ENCODE measurements around the gene DLGAP1. TPM values are rescaled to one million over a fixed set of nuclear protein-coding genes. Genes with fewer than 3 reads are reported as not detected.
A peak's percentile ranks its signal among the peaks of the same experiment; 100 is the strongest.

The DLGAP1 gene
- total and polyA plus RNA-seq, 2 of the 13 experiments (the other 11 are each of a cell fraction or from before 2014, with no cell fraction given) = 0.01 TPM; not detected in 1

DNA sequence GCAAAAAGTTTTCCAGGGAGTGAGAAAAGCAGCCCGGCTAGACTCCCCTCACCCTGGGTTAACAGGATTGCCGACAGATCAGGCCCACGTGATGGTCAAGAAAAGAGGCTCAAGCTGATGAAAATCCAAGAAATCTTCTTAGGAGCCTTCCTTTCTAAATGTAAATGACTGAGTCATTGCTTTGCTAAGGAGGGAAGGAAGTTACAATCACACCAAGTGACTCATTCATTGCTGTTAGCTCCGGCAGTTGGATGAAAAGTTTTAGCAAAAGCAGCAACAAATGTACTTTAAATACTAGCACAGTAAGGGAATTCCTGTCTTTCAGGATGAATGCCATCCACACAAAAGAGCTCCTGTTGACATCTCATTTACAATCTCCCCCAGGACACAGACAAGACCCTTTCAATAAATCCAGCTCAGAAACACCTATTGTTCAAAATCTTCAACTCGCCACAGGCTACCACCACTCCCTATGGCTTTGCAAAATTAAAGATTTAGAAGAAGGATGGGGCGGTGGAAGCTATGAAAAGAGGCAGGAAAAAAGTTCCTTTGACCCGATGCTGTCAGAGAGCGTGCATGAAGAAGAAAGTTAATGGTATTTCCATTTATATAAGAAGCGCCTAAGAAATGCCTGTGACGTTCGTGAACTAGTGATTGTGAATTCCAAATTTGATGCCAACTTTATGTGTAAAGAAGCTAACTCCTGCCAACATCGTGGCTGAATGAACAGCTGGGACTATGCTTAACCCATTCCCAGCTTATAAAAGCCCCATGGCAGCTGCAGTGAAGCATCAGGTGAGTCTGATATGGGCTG is 851.5 kb downstream of the DLGAP1 start (continued):
- TF ChIP-seq NFIB (CRISPR knock-in tag; IDR thresholded peaks at IDR 0.05; ENCODE audit: borderline replicate concordance) = no peak
- TF ChIP-seq ZFP41 (CRISPR knock-in tag; IDR thresholded peaks at IDR 0.05; ENCODE audit: borderline replicate concordance) = no peak
- no peak for TF ChIP-seq PTBP1 (IDR thresholded peaks at IDR 0.05; ENCODE audit: low read depth, low read length, poor library complexity, severe bottlenecking)
- TF ChIP-seq SPEN (CRISPR knock-in tag; IDR thresholded peaks at IDR 0.05; ENCODE audit: low read depth) = no peak
- TF ChIP-seq, protein P1, sequence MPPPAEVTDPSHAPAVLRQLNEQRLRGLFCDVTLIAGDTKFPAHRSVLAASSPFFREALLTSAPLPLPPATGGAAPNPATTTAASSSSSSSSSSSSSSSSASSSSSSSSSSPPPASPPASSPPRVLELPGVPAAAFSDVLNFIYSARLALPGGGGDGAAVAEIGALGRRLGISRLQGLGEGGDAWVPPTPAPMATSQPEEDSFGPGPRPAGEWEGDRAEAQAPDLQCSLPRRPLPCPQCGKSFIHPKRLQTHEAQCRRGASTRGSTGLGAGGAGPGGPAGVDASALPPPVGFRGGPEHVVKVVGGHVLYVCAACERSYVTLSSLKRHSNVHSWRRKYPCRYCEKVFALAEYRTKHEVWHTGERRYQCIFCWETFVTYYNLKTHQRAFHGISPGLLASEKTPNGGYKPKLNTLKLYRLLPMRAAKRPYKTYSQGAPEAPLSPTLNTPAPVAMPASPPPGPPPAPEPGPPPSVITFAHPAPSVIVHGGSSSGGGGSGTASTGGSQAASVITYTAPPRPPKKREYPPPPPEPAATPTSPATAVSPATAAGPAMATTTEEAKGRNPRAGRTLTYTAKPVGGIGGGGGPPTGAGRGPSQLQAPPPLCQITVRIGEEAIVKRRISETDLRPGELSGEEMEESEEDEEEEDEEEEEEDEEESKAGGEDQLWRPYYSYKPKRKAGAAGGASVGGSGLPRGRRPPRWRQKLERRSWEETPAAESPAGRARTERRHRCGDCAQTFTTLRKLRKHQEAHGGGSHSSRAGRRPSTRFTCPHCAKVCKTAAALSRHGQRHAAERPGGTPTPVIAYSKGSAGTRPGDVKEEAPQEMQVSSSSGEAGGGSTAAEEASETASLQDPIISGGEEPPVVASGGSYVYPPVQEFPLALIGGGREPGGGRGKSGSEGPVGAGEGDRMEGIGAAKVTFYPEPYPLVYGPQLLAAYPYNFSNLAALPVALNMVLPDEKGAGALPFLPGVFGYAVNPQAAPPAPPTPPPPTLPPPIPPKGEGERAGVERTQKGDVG (CRISPR knock-in tag; IDR thresholded peaks at IDR 0.05; ENCODE audit: borderline replicate concordance) = no peak
- no peak for TF ChIP-seq ZNF781 (CRISPR knock-in tag; IDR thresholded peaks at IDR 0.05; ENCODE audit: borderline replicate concordance, not compliant biosample characterization)
- TF ChIP-seq ZMYM4 (CRISPR knock-in tag; IDR thresholded peaks at IDR 0.05) = no peak
- no peak for TF ChIP-seq IKZF4 (CRISPR knock-in tag; IDR thresholded peaks at IDR 0.05; ENCODE audit: borderline replicate concordance, low read depth, not compliant biosample characterization)
- no peak for TF ChIP-seq CREM (IDR thresholded peaks at IDR 0.05)
- TF ChIP-seq CREM (CRISPR knock-in tag; IDR thresholded peaks at IDR 0.05) = no peak
- TF ChIP-seq ZFP62 (CRISPR knock-in tag; IDR thresholded peaks at IDR 0.05) = no peak
- TF ChIP-seq ZBTB3 (CRISPR knock-in tag; IDR thresholded peaks at IDR 0.05; ENCODE audit: borderline replicate concordance, low read depth) = no peak
- TF ChIP-seq SRSF4 (IDR thresholded peaks at IDR 0.05; ENCODE audit: low read depth, low read length, poor library complexity, severe bottlenecking) = no peak
- TF ChIP-seq STAG1 (CRISPR knock-in tag; IDR thresholded peaks at IDR 0.05) = no peak
- no peak for TF ChIP-seq FOXA1 (IDR thresholded peaks at IDR 0.05)
- peak; percentile 28; the same call in 1 of the 2 replicates for TF ChIP-seq FOXA1 (CRISPR knock-in tag; IDR thresholded peaks at IDR 0.05)
- TF ChIP-seq, protein P2, sequence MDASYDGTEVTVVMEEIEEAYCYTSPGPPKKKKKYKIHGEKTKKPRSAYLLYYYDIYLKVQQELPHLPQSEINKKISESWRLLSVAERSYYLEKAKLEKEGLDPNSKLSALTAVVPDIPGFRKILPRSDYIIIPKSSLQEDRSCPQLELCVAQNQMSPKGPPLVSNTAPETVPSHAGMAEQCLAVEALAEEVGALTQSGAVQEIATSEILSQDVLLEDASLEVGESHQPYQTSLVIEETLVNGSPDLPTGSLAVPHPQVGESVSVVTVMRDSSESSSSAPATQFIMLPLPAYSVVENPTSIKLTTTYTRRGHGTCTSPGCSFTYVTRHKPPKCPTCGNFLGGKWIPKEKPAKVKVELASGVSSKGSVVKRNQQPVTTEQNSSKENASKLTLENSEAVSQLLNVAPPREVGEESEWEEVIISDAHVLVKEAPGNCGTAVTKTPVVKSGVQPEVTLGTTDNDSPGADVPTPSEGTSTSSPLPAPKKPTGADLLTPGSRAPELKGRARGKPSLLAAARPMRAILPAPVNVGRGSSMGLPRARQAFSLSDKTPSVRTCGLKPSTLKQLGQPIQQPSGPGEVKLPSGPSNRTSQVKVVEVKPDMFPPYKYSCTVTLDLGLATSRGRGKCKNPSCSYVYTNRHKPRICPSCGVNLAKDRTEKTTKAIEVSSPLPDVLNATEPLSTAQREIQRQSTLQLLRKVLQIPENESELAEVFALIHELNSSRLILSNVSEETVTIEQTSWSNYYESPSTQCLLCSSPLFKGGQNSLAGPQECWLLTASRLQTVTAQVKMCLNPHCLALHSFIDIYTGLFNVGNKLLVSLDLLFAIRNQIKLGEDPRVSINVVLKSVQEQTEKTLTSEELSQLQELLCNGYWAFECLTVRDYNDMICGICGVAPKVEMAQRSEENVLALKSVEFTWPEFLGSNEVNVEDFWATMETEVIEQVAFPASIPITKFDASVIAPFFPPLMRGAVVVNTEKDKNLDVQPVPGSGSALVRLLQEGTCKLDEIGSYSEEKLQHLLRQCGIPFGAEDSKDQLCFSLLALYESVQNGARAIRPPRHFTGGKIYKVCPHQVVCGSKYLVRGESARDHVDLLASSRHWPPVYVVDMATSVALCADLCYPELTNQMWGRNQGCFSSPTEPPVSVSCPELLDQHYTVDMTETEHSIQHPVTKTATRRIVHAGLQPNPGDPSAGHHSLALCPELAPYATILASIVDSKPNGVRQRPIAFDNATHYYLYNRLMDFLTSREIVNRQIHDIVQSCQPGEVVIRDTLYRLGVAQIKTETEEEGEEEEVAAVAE (CRISPR knock-in tag; IDR thresholded peaks at IDR 0.05; ENCODE audit: borderline replicate concordance) = no peak
- TF ChIP-seq MED1 (CRISPR knock-in tag; IDR thresholded peaks at IDR 0.05) = peak; percentile 75
- no peak for TF ChIP-seq ZNF891 (CRISPR knock-in tag; IDR thresholded peaks at IDR 0.05)
- TF ChIP-seq, protein P3, sequence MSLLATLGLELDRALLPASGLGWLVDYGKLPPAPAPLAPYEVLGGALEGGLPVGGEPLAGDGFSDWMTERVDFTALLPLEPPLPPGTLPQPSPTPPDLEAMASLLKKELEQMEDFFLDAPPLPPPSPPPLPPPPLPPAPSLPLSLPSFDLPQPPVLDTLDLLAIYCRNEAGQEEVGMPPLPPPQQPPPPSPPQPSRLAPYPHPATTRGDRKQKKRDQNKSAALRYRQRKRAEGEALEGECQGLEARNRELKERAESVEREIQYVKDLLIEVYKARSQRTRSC (CRISPR knock-in tag; IDR thresholded peaks at IDR 0.05; ENCODE audit: low read depth) = no peak

Data from HepG2 (cell line).